ENCODE data around the gene PEBP1.
A peak's percentile ranks its signal among the peaks of the same experiment; 100 is the strongest.

The PEBP1 gene

DNA sequence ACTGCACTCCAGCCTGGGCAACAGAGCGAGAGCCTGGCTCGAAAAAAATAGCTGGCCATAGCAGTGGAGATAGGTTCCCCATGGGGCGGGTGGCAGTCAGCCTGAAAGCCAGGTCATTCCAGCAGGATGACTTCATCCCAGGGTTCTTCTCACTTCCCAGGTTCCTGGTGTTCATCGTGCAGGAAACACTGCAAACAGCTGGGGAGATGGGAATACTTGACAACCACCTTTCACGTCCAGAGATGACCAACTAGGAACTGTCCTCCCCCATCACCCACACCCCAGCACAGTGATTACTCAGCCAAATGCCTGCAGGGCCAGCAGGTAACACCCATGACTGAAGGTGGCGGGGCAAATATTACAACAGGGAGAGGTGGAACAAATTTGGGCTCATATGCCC is 33.9 kb upstream of the PEBP1 start:
- in situ Hi-C loops (cut with MboI; ENCODE audit: low pct_unique_long_range_greater_than_20kb, low sequenced_read_pairs, unreplicated experiment) = no loop called here
- TF ChIP-seq, protein P1, sequence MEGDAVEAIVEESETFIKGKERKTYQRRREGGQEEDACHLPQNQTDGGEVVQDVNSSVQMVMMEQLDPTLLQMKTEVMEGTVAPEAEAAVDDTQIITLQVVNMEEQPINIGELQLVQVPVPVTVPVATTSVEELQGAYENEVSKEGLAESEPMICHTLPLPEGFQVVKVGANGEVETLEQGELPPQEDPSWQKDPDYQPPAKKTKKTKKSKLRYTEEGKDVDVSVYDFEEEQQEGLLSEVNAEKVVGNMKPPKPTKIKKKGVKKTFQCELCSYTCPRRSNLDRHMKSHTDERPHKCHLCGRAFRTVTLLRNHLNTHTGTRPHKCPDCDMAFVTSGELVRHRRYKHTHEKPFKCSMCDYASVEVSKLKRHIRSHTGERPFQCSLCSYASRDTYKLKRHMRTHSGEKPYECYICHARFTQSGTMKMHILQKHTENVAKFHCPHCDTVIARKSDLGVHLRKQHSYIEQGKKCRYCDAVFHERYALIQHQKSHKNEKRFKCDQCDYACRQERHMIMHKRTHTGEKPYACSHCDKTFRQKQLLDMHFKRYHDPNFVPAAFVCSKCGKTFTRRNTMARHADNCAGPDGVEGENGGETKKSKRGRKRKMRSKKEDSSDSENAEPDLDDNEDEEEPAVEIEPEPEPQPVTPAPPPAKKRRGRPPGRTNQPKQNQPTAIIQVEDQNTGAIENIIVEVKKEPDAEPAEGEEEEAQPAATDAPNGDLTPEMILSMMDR (IDR thresholded peaks at IDR 0.05; ENCODE audit: extremely low read depth, insufficient read depth, missing control alignments) = no peak
- DNase-seq (ENCODE audit: low spot score) = no peak

DNA sequence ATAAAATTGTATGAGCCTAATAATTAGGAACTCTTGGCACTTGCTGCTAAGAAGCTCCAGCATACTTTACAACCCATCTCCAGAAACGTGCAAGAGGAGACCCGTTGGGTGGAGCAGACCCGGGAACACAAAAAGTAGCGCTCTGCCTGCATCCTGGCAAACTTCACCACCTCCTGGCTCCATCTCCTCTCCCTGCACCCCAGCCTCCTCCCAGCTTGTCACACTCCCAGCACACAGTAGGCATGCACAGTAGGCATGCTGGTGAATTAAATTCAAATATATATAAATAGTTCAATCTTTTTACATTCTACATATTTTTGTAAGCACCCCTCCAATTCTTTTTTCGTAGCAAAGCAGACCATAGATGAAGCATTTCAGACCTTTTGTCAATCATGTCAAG is 33.3 kb upstream of the PEBP1 start:
- DNase-seq (ENCODE audit: low spot score) = no peak
- in situ Hi-C loops (cut with MboI; ENCODE audit: low pct_unique_long_range_greater_than_20kb, low sequenced_read_pairs, unreplicated experiment) = no loop called here
- TF ChIP-seq, protein P1 (IDR thresholded peaks at IDR 0.05; ENCODE audit: extremely low read depth, insufficient read depth, missing control alignments) = no peak

DNA sequence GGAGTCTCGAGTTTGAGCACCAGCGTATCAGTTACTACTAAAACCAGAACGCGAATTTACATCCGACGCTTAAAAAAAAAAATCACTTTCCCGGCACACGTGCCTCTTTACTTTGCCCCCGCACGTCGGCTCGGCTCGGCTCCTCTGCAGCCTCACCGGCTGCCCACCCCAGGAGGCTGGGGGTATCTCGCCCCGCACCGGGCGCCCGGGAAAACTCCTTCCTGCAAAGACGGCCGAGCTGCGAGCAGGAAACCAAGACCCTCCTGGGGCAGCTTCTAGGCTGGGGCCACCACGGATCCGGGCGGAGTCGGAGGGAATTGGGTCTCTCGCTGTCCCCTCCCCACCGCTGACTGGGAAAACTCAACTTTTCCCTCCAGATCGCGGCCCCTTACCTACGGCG is 32.7 kb upstream of the PEBP1 start:
- in situ Hi-C loops (cut with MboI; ENCODE audit: low pct_unique_long_range_greater_than_20kb, low sequenced_read_pairs, unreplicated experiment) = no loop called here
- DNase-seq (ENCODE audit: low spot score) = no peak
- TF ChIP-seq, protein P1 (IDR thresholded peaks at IDR 0.05; ENCODE audit: extremely low read depth, insufficient read depth, missing control alignments) = no peak

DNA sequence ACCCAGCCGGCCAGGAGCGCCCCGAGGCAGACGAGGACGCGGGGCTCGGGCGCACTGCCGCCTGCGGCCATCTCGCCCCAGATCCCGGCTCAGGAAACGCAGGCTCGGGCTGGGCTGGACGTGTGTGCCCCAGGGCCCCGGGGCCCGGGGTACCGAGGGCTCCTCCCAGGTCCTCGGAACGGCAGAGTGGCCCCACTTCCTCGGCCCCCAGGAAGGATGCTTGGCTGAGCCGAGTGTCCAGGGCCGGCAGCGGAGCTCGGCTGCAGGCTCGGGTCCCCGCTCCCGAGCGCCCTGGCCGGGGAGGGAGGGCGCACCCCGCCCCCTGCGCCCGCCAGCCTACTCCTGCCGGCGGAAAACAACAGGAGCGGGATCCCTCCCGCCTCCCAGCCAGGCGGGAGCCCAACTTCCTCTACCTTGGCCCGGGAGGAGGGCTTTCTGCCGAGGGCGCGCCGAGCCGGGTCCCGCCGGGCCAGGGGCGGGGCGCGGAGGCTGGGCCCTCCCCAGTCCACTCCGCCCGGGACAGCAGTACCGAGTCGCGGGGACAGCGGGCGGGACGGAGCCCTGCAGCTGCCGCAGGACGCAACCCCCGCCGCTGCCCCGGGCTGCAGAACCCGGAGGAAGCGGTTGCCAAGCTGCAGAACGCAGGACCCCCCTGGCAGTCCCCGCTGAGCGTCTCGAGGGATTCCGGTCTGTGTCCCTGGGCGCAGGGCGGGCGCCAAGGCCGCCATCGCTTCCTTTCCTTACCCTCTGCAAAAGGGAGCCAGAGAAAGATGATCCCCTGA is 32.1 kb upstream of the PEBP1 start, which contains the start of gene VSIG10:
TSS of gene VSIG10 (minus strand) at position 411 of the 782 bp plus-strand sequence. CDS start at position 71, 340 bp downstream.
- peak; percentile 69 for DNase-seq (ENCODE audit: low spot score)
- in situ Hi-C loops (cut with MboI; ENCODE audit: low pct_unique_long_range_greater_than_20kb, low sequenced_read_pairs, unreplicated experiment) = no loop called here

DNA sequence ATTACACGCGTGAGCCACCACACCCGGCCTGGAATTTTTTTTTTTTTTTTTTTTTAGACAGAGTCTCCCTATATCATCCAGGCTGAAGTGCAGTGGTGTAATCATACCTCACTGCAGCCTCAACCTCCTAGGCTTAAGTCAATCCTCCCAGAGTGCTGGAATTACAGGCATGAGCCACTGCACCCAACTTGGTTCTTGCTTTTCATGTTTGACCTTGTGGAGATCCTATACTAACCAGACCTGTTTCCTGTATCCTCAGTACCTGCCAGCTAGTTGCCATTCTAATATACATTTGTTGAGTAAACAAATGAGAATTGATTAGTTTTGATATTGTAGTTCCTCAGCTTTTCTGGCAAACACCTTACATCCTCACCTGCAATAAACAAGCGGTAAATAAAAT is 28.9 kb upstream of the PEBP1 start:
- in situ Hi-C loops (cut with MboI; ENCODE audit: low pct_unique_long_range_greater_than_20kb, low sequenced_read_pairs, unreplicated experiment) = no loop called here
- no peak for DNase-seq (ENCODE audit: low spot score)
- TF ChIP-seq, protein P1 (IDR thresholded peaks at IDR 0.05; ENCODE audit: extremely low read depth, insufficient read depth, missing control alignments) = no peak

More for the DNA sequence above, 32.1 kb upstream of the PEBP1 start, which contains the start of gene VSIG10:
- TF ChIP-seq, protein P1 (IDR thresholded peaks at IDR 0.05; ENCODE audit: extremely low read depth, insufficient read depth, missing control alignments) = no peak

DNA sequence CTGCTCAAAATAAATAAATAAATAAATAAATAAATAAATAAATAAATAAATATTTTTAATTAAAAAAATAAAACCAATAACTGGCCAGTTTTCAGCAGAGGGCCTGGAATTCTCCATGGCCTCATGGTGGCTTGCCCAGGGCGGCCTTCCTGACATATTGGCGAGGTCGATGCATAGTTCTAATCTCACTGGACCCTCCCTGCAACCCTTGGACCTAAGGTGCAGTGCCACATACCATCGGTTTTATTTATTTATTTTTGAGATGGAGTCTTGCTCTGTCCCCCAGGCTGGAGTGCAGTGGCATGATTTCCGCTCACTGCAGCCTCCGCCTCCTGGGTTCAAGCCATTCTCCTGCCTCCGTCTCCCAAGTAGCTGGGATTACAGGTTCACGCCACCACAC is 28.2 kb upstream of the PEBP1 start:
- in situ Hi-C loops (cut with MboI; ENCODE audit: low pct_unique_long_range_greater_than_20kb, low sequenced_read_pairs, unreplicated experiment) = no loop called here
- no peak for DNase-seq (ENCODE audit: low spot score)
- TF ChIP-seq, protein P1 (IDR thresholded peaks at IDR 0.05; ENCODE audit: extremely low read depth, insufficient read depth, missing control alignments) = no peak

Data from GM13977 (cell line).